Astrocyte of the hippocampus (primary cell): ENCODE results near the gene ZNHIT3.

Source experiments
- DNase-seq: peaks from one replicate; pipeline ENCODE4 v3.0.0; 2011; ENCODE audit warnings: low read depth, low spot score

The ZNHIT3 gene

GRCh38 chr17:36511216-36511615, 24.7 kb downstream of the ZNHIT3 start:
- DNase-seq: no peak

GRCh38 chr17:36512641-36513040, 26.2 kb downstream of the ZNHIT3 start:
- DNase-seq: no peak

GRCh38 chr17:36514856-36515255, 28.4 kb downstream of the ZNHIT3 start:
- no peak for DNase-seq

- no peak for DNase-seq
These were observed 29.4 kb downstream of the ZNHIT3 start for GRCh38 chr17:36515837-36516236.

GRCh38 chr17:36523113-36523512, 36.6 kb downstream of the ZNHIT3 start:
- DNase-seq: no peak

- peak; percentile 19 for DNase-seq
These were observed 38.0 kb downstream of the ZNHIT3 start for GRCh38 chr17:36524428-36524876.

GRCh38 chr17:36525113-36525512, 38.6 kb downstream of the ZNHIT3 start:
- DNase-seq: no peak

GRCh38 chr17:36525888-36526287, 39.4 kb downstream of the ZNHIT3 start:
- DNase-seq: no peak

- no peak for DNase-seq
These were observed 41.3 kb downstream of the ZNHIT3 start for GRCh38 chr17:36527621-36528250.

- no peak for DNase-seq
These were observed 42.6 kb downstream of the ZNHIT3 start for GRCh38 chr17:36529121-36529520.

GRCh38 chr17:36532435-36532975, 46.0 kb downstream of the ZNHIT3 start:
- no peak for DNase-seq

GRCh38 chr17:36533935-36534839, 47.7 kb downstream of the ZNHIT3 start:
- peak; percentile 78 for DNase-seq

- peak; percentile 95 for DNase-seq
These were observed 48.6 kb downstream of the ZNHIT3 start, which contains the start of the genes MYO19 and PIGW for GRCh38 chr17:36534840-36535668. TSS of gene MYO19 (minus strand) at chr17:36534868. CDS start at chr17:36532538, 2,330 bp downstream. TSS of gene PIGW (plus strand) at chr17:36534987. CDS start at chr17:36537102, 2,115 bp downstream.

GRCh38 chr17:36535669-36536081, 49.2 kb downstream of the ZNHIT3 start:
- no peak for DNase-seq

GRCh38 chr17:36540696-36541095, 54.2 kb downstream of the ZNHIT3 start:
- no peak for DNase-seq

- no peak for DNase-seq
These were observed 56.3 kb downstream of the ZNHIT3 start for GRCh38 chr17:36542755-36543154.

GRCh38 chr17:36544044-36544306, 57.5 kb downstream of the ZNHIT3 start:
- peak; percentile 73 for DNase-seq

- DNase-seq: peak; percentile 97
These were observed 58.0 kb downstream of the ZNHIT3 start, which contains the start of gene GGNBP2 for GRCh38 chr17:36544307-36545076. TSS of gene GGNBP2 (plus strand) at chr17:36544919. CDS start at chr17:36545725, 806 bp downstream.

- DNase-seq: no peak
These were observed 58.6 kb downstream of the ZNHIT3 start for GRCh38 chr17:36545077-36545464.
